Measurements from ENCODE around the gene UTP18. TPM values are rescaled to one million over a fixed set of nuclear protein-coding genes. Genes with fewer than 3 reads are reported as not detected.

UTP18 gene
- total and polyA plus RNA-seq, 2 of the 8 experiments (the other 6 are each of a cell fraction or from before 2014, with no cell fraction given): 17.9 to 85.7 TPM

DNA sequence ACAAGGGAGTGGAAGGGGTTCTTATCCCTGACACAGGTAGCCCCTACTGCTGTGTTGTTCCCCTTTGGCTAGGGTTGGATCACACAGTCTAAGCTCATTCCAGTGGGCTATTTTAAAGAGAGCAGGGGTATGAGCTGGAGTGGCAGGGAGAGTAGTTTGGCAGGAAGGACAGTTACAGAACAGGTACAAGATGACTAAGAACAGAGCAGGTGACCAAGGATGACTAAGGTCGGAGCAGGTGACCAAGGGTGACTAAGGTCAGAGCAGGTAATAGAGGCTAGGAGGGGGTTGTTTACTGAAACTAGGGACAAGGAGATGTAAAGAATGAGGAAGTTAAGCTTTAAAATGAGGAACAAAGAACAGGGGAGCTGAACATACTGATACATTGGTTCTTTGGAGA, 58.8 kb downstream of the UTP18 start:
- no peak overlapping the region for H4K5ac ChIP-seq (ENCODE audit: insufficient read length, low read depth, low read length)
- H3K23ac ChIP-seq (ENCODE audit: insufficient read length): no peak overlapping the region
- POLR2A ChIA-PET (ENCODE audit: partially characterized antibody): no interaction called here
- H3K27me3 ChIP-seq (replicated peaks in 1 of 4; ENCODE audit: control insufficient read depth in 3 of 4, extremely low read depth in 1 of 4, insufficient read depth in 3 of 4, low read length in 3 of 4): no peaks in the 10 kb centered on the region
- no peak overlapping the region for H2AFZ ChIP-seq (ENCODE audit: low read length)
- H2BK20ac ChIP-seq (ENCODE audit: low read length): no peak overlapping the region
- no peaks in the 10 kb centered on the region for H4K20me1 ChIP-seq (replicated peaks in 1 of 2; ENCODE audit: control insufficient read depth in 1 of 2, insufficient read depth in 2 of 2, low read length in 2 of 2)
- H3K4me3 ChIP-seq (ENCODE audit: extremely low read depth in 1 of 4, insufficient read depth in 2 of 4, low read depth in 3 of 4, low read length in 4 of 4): no peak overlapping the region
- no peak overlapping the region for H3K4me2 ChIP-seq (ENCODE audit: insufficient read depth in 1 of 2, low read depth in 2 of 2, low read length in 2 of 2)
- H3K27ac ChIP-seq (ENCODE audit: low read depth, low read length): no peak overlapping the region
- no peak overlapping the region for H3K14ac ChIP-seq (ENCODE audit: insufficient read length)
- no peak overlapping the region for H4K8ac ChIP-seq (ENCODE audit: extremely low read depth, insufficient read depth, low read length)
- H3K4ac ChIP-seq (replicated peaks; ENCODE audit: insufficient read length, low read depth, low read length): no peak overlapping the region
- H3K79me1 ChIP-seq (ENCODE audit: low read depth, low read length): no peaks in the 10 kb centered on the region
- H2AK5ac ChIP-seq (ENCODE audit: low read depth, low read length): no peak overlapping the region
- H3K4me1 ChIP-seq (replicated peaks in 1 of 4; ENCODE audit: control insufficient read depth in 3 of 4, insufficient read depth in 4 of 4, low read length in 3 of 4): peaks cover 0 to 2% (median 0%) of the 10 kb centered on the region in 4 experiments; a peak in 2 of 7 replicates
- H3K36me3 ChIP-seq (ENCODE audit: control insufficient read depth in 2 of 4, insufficient read depth in 4 of 4, low read length in 3 of 4): no peaks in the 10 kb centered on the region; a peak in 1 of 8 replicates
- no peak overlapping the region for H4K91ac ChIP-seq (replicated peaks; ENCODE audit: insufficient read length, low read length)
- no peak overlapping the region for H2BK12ac ChIP-seq (ENCODE audit: low read depth, low read length)
- H2BK15ac ChIP-seq (ENCODE audit: low read length): no peak overlapping the region
- FAIRE-seq: no peak
- no peak overlapping the region for H3K18ac ChIP-seq (ENCODE audit: extremely low read depth, low read length)
- CTCF ChIA-PET (ENCODE audit: partially characterized antibody): interaction anchor here (0.8 to 6.6 kb wide), 5 partner anchors 11 to 142 kb away, joined by 3 to 42 read pairs (median 5); no protein-coding TSS in a partner anchor
- H2BK120ac ChIP-seq (replicated peaks; ENCODE audit: low read depth, low read length): no peak overlapping the region
- no peak overlapping the region for H2BK5ac ChIP-seq (ENCODE audit: low read depth, low read length)
- no peak overlapping the region for H3K9ac ChIP-seq (replicated peaks in 1 of 4; ENCODE audit: extremely low read depth in 1 of 4, low read depth in 3 of 4, low read length in 3 of 4)
- no peak for DNase-seq (ENCODE audit: low read depth in 1 of 2, low spot score in 2 of 2)
- H3K79me2 ChIP-seq (ENCODE audit: control insufficient read depth in 1 of 2, insufficient read depth in 2 of 2, low read length in 2 of 2): no peaks in the 10 kb centered on the region
- peaks cover 6 to 12% of the 10 kb centered on the region in 2 experiments; a peak in 3 of 4 replicates for H3K9me3 ChIP-seq (ENCODE audit: insufficient read depth in 2 of 2, low read depth in 1 of 2, low read length in 1 of 2)
- 93% methylated on average over 1 of the region's 1 CpG; no CpG with 5 or more reads in 1 of the 2 experiments for WGBS, 2 experiments (ENCODE audit: extremely low coverage in 1 of 2, insufficient coverage in 1 of 2, insufficient read length in 1 of 2, insufficient replicate concordance in 2 of 2, low coverage in 1 of 2, low lambda C conversion rate in 2 of 2, missing lambda C conversion rate in 1 of 2)
- H3K23me2 ChIP-seq (ENCODE audit: low read depth, low read length): no peaks in the 10 kb centered on the region
- H3K56ac ChIP-seq (replicated peaks; ENCODE audit: insufficient read length, low read depth, low read length): no peak overlapping the region
- TF ChIP-seq SP2 (IDR thresholded peaks at IDR 0.05; ENCODE audit: low read length) (no peak), POU5F1 (IDR thresholded peaks at IDR 0.05; ENCODE audit: low read depth, low read length) (no peak), SIX5 (IDR thresholded peaks at IDR 0.05; ENCODE audit: low read depth, low read length) (no peak), CREB1 (IDR thresholded peaks at IDR 0.05) (no peak), CHD1 (IDR thresholded peaks at IDR 0.05; ENCODE audit: low read depth, low read length) (no peak), BACH1 (IDR thresholded peaks at IDR 0.05; ENCODE audit: low read length) (no peak), SIN3A (conservative IDR thresholded peaks at IDR 0.05 in 1 of 2, IDR thresholded peaks at IDR 0.05 in 1 of 2; ENCODE audit: low read depth in 1 of 2, low read length in 2 of 2) (no peak), TBP (IDR thresholded peaks at IDR 0.05; ENCODE audit: low read depth, low read length) (no peak), ASH2L (IDR thresholded peaks at IDR 0.05; ENCODE audit: low read length) (no peak), EGR1 (IDR thresholded peaks at IDR 0.05; ENCODE audit: borderline replicate concordance, low read depth, low read length) (no peak), TAF1 (IDR thresholded peaks at IDR 0.05; ENCODE audit: low read depth, low read length) (no peak), TAF7 (optimal IDR thresholded peaks at IDR 0.05; ENCODE audit: borderline replicate concordance, low read depth, low read length) (no peak), SP4 (IDR thresholded peaks at IDR 0.05; ENCODE audit: low read length) (no peak)
- TF ChIP-seq, protein P1, sequence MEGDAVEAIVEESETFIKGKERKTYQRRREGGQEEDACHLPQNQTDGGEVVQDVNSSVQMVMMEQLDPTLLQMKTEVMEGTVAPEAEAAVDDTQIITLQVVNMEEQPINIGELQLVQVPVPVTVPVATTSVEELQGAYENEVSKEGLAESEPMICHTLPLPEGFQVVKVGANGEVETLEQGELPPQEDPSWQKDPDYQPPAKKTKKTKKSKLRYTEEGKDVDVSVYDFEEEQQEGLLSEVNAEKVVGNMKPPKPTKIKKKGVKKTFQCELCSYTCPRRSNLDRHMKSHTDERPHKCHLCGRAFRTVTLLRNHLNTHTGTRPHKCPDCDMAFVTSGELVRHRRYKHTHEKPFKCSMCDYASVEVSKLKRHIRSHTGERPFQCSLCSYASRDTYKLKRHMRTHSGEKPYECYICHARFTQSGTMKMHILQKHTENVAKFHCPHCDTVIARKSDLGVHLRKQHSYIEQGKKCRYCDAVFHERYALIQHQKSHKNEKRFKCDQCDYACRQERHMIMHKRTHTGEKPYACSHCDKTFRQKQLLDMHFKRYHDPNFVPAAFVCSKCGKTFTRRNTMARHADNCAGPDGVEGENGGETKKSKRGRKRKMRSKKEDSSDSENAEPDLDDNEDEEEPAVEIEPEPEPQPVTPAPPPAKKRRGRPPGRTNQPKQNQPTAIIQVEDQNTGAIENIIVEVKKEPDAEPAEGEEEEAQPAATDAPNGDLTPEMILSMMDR (IDR thresholded peaks at IDR 0.05; ENCODE audit: control extremely low read depth in 1 of 3, insufficient read depth in 1 of 3, low read depth in 1 of 3, low read length in 3 of 3): no peak
